MCF 10A (cell line): ENCODE results near the gene PCNX2. TPM values are rescaled to one million over a fixed set of nuclear protein-coding genes. Genes with fewer than 3 reads are reported as not detected.

Source experiments
- BruUV-seq: library from RNA; stranded (reverse); fragments of 400-500 nt; replicated peaks from 2 replicates; lab custom pipeline; 2021; lab: Mats Ljungman, UMichigan
- CTCF ChIA-PET: fragments of 300-600 bp; sonication (Branson Sonifier 250); formaldehyde crosslinking; extraction: SDS; loops from one replicate; lab custom pipeline; 2021; ENCODE audit warnings: antibody characterized with exemption, inconsistent platforms; lab: Yijun Ruan, JAX
- POLR2A ChIA-PET: fragments of 300-600, 350-650 bp; sonication (Branson Sonifier 250); formaldehyde crosslinking; extraction: SDS; loops from one replicate; lab custom pipeline; 2020; ENCODE audit warnings: antibody characterized with exemption, inconsistent platforms; lab: Yijun Ruan, JAX
- DNase-seq: peaks from one replicate; pipeline ENCODE4 v3.0.0-alpha.2; 2018; ENCODE audit not compliant: unreplicated experiment
- H3K27ac Mint-ChIP-seq: one replicate; pipeline ENCODE4 v1.8.0; 2022; ENCODE audit warnings: mild to moderate bottlenecking, low read depth, mixed read lengths; ENCODE audit not compliant: unreplicated experiment
- H3K27me3 Mint-ChIP-seq: one replicate; pipeline ENCODE4 v1.8.0; 2022; ENCODE audit warnings: mixed read lengths; ENCODE audit not compliant: insufficient read depth, unreplicated experiment
- H3K36me3 Mint-ChIP-seq: one replicate; pipeline ENCODE4 v1.8.0; 2022; ENCODE audit warnings: mild to moderate bottlenecking, moderate library complexity, mixed read lengths; ENCODE audit not compliant: insufficient read depth, unreplicated experiment
- H3K4me1 Mint-ChIP-seq: one replicate; pipeline ENCODE4 v1.8.0; 2022; ENCODE audit warnings: mixed read lengths; ENCODE audit not compliant: insufficient read depth, unreplicated experiment
- H3K4me3 Mint-ChIP-seq: one replicate; pipeline ENCODE4 v1.8.0; 2022; ENCODE audit warnings: mild to moderate bottlenecking, moderate library complexity, mixed read lengths; ENCODE audit not compliant: unreplicated experiment
- H3K9me3 Mint-ChIP-seq: one replicate; pipeline ENCODE4 v1.8.0; 2022; ENCODE audit warnings: mixed read lengths; ENCODE audit not compliant: unreplicated experiment
- intact Hi-C: fragments of 100-400 bp; cut with micrococcal nuclease; formaldehyde crosslinking; loops from 2 replicates; pipeline ENCODE4 v1.14.1; 2022
- total RNA-seq: library from RNA; stranded (reverse); gene quantifications from 2 replicates; pipeline ENCODE4 v1.2.3, GENCODE V29; 2022
- TF ChIP-seq, protein P1 (sequence below): fragments of 200-600 bp; IDR thresholded peaks from one replicate; pipeline ENCODE4 v1.8.0; 2022; ENCODE audit warnings: antibody characterized with exemption, mild to moderate bottlenecking; ENCODE audit not compliant: unreplicated experiment

The PCNX2 gene
- total RNA-seq, 1 experiment from 2014 or later = 80.5 TPM

DNA sequence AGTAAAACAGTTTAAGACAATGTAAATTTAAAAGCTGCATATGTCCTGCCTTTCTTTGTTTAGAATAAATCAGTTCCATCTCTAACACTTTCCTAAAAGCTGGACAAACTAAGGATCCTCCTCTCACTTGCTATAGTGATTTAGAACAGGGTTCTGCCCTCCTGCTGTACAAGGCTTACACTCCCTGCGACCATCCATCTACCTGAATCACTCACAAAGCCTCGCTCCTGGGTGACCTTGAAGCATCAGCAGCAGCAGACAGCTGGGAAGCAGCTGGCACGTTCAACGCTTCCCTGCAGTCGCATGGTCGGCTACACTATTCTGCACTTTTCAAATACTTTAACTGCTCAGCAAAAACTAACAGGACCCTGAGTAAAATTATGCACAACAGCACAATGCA, 217.1 kb downstream of the PCNX2 start:
- H3K9me3 Mint-ChIP-seq = no peaks in the 10 kb centered on the region
- peaks cover 7% of the 10 kb centered on the region for H3K4me1 Mint-ChIP-seq
- no peak overlapping the region for H3K27ac Mint-ChIP-seq
- BruUV-seq = no TSS peak
- CTCF ChIA-PET = interaction anchor here (0.9 kb wide), 1 partner anchor 18 kb away, joined by 3 read pairs; no protein-coding TSS in a partner anchor
- H3K36me3 Mint-ChIP-seq = peaks cover 16% of the 10 kb centered on the region
- TF ChIP-seq, protein P1, sequence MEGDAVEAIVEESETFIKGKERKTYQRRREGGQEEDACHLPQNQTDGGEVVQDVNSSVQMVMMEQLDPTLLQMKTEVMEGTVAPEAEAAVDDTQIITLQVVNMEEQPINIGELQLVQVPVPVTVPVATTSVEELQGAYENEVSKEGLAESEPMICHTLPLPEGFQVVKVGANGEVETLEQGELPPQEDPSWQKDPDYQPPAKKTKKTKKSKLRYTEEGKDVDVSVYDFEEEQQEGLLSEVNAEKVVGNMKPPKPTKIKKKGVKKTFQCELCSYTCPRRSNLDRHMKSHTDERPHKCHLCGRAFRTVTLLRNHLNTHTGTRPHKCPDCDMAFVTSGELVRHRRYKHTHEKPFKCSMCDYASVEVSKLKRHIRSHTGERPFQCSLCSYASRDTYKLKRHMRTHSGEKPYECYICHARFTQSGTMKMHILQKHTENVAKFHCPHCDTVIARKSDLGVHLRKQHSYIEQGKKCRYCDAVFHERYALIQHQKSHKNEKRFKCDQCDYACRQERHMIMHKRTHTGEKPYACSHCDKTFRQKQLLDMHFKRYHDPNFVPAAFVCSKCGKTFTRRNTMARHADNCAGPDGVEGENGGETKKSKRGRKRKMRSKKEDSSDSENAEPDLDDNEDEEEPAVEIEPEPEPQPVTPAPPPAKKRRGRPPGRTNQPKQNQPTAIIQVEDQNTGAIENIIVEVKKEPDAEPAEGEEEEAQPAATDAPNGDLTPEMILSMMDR = no peak
- H3K27me3 Mint-ChIP-seq = no peaks in the 10 kb centered on the region
- intact Hi-C loops = loop anchor here (5.0 kb wide), 1 partner anchor 34 kb away; no protein-coding TSS in a partner anchor
- POLR2A ChIA-PET = interaction anchor here (0.6 to 2.2 kb wide), 2 partner anchors 16 to 35 kb away, joined by 3 to 6 read pairs; no protein-coding TSS in a partner anchor
- no peak for DNase-seq
- H3K4me3 Mint-ChIP-seq = no peak overlapping the region

DNA sequence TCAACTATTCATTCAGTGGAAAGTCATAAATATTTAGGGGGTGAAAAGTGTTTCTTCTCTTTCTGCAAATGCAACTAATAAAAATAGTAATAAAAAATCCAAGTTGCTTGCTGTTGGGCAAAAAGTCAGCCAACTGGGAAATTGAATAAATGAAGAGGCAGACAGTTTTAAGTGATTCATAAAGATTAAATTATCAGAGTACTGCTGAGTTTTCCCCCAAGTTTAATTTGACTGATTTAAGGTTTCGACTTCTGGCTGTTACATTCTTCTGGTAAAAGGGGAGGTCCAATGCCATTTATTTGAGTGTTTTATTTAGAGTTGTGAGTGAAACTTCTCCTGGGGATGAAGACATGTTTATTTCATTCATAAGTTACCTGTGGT, 219.6 kb downstream of the PCNX2 start:
- no TSS peak for BruUV-seq
- H3K36me3 Mint-ChIP-seq = peaks cover 7% of the 10 kb centered on the region
- TF ChIP-seq, protein P1 = no peak
- H3K4me3 Mint-ChIP-seq = no peak overlapping the region
- ChIA-PET CTCF (no interaction called here), POLR2A (interaction anchor here (0.7 to 2.5 kb wide), 7 partner anchors 14 to 280 kb away, joined by 3 to 13 read pairs (median 5); no protein-coding TSS in a partner anchor)
- peaks cover 7% of the 10 kb centered on the region for H3K4me1 Mint-ChIP-seq
- no peak overlapping the region for H3K27ac Mint-ChIP-seq
- intact Hi-C loops = loop anchor here (5.0 kb wide), 1 partner anchor 36 kb away; no protein-coding TSS in a partner anchor
- no peaks in the 10 kb centered on the region for H3K9me3 Mint-ChIP-seq
- no peak for DNase-seq
- H3K27me3 Mint-ChIP-seq = no peaks in the 10 kb centered on the region

DNA sequence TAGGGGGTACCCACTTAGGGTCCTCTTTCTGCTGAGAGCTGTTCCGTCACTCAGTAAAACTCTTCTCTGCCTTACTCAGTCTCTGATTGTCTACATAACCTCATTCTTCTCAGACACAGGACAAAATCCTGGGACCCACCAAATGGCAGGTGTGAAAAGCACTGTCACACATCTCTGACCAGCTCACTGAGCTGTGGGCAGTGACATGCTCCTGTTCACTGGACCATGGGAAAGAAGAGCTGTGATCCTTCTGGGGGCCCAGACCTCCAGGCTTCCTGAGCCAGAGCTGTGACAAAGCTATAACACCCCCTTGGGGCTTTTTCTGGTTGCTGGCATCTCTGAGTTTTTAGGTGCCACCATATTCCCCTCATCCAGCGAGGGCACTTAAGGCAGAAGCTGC, 229.4 kb downstream of the PCNX2 start:
- no peaks in the 10 kb centered on the region for H3K9me3 Mint-ChIP-seq
- ChIA-PET CTCF (interaction anchor here (0.5 kb wide), 1 partner anchor 10 kb away, joined by 3 read pairs; no protein-coding TSS in a partner anchor), POLR2A (no interaction called here)
- no peak for DNase-seq
- H3K27ac Mint-ChIP-seq = no peak overlapping the region
- TF ChIP-seq, protein P1 = no peak
- no peaks in the 10 kb centered on the region for H3K4me1 Mint-ChIP-seq
- intact Hi-C loops = no loop called here
- no peak overlapping the region for H3K4me3 Mint-ChIP-seq
- H3K27me3 Mint-ChIP-seq = no peaks in the 10 kb centered on the region
- H3K36me3 Mint-ChIP-seq = peaks cover 18% of the 10 kb centered on the region
- BruUV-seq = no TSS peak

DNA sequence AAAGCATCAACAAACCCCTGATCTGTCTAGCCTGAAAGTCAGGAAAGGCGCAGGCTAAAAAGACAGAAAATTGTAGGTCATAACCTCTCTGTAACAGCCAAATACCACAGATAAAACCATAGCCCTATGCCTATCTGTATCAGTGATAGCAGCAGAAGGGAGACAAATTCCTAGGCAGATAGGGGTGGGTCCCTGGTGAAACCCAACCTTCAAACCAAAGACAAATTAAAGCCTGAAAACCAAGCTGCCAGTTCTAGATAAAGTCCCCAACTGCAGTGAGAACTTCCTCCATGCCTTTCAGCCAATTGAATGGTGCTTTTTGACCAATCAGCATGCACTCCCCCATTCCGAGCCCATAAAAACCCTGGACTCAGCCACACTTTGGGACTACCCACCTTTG, 229.8 kb downstream of the PCNX2 start:
- POLR2A ChIA-PET = no interaction called here

More for the DNA sequence above, 229.8 kb downstream of the PCNX2 start:
- TF ChIP-seq, protein P1 = no peak
- Mint-ChIP-seq H3K9me3 (no peaks in the 10 kb centered on the region), H3K27ac (no peak overlapping the region), H3K27me3 (no peaks in the 10 kb centered on the region), H3K36me3 (peaks cover 18% of the 10 kb centered on the region), H3K4me1 (no peaks in the 10 kb centered on the region), H3K4me3 (no peak overlapping the region)
- no peak for DNase-seq
- CTCF ChIA-PET = no interaction called here
- intact Hi-C loops = no loop called here
- BruUV-seq = no TSS peak
